ENCODE results near the gene TEF. TPM values are rescaled to one million over a fixed set of nuclear protein-coding genes. Genes with fewer than 3 reads are reported as not detected.

The TEF gene
- total and polyA plus RNA-seq, 8 donors: 6.7 to 29.1 (median 10.3) TPM

DNA sequence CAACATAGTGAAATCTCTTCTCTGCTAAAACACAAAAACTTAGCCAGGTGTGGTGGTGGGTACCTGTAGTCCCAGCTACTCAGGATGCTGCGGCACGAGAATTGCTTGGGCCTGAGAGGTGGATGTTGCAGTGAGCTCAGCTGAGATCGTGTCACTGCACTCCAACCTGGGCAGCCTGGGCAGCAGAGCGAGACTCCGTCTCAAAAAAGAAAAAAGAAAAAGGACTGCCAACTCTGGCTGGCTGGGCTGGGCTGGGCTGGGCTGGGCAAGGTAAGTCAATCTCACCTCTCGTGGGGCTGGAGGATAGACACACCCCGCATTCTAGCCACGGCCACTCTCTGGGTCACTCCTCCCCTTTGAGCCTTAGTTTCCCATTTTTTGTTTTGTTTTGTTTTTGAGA lies 26.9 kb downstream of the TEF start:
- intact Hi-C loops (cut with DNase I; ENCODE audit: low total_unique reads): no loop called here
- Histone ChIP-seq H3K4me3 (no peak overlapping the region), H3K9me3 (no peaks in the 10 kb centered on the region), H3K4me1 (peaks cover 27 to 58% (median 39%) of the 10 kb centered on the region in 4 donors), H3K27me3 (no peaks in the 10 kb centered on the region), H3K36me3 (no peaks in the 10 kb centered on the region), H3K27ac (peak overlapping the region in 4 of 5 donors; percentile 4 to 100 (median 66))
- TF ChIP-seq, protein P1, sequence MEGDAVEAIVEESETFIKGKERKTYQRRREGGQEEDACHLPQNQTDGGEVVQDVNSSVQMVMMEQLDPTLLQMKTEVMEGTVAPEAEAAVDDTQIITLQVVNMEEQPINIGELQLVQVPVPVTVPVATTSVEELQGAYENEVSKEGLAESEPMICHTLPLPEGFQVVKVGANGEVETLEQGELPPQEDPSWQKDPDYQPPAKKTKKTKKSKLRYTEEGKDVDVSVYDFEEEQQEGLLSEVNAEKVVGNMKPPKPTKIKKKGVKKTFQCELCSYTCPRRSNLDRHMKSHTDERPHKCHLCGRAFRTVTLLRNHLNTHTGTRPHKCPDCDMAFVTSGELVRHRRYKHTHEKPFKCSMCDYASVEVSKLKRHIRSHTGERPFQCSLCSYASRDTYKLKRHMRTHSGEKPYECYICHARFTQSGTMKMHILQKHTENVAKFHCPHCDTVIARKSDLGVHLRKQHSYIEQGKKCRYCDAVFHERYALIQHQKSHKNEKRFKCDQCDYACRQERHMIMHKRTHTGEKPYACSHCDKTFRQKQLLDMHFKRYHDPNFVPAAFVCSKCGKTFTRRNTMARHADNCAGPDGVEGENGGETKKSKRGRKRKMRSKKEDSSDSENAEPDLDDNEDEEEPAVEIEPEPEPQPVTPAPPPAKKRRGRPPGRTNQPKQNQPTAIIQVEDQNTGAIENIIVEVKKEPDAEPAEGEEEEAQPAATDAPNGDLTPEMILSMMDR (IDR thresholded peaks at IDR 0.05): no peak
- TF ChIP-seq POLR2A (IDR thresholded peaks at IDR 0.05) (no peak), EP300 (IDR thresholded peaks at IDR 0.05) (no peak), POLR2AphosphoS5 (IDR thresholded peaks at IDR 0.05) (no peak)
- 37 to 72% (median 58%) methylated on average over 8 of the region's 8 CpGs for WGBS, 5 donors
- peak in 1 of 2 donors; percentile 35 for DNase-seq

DNA sequence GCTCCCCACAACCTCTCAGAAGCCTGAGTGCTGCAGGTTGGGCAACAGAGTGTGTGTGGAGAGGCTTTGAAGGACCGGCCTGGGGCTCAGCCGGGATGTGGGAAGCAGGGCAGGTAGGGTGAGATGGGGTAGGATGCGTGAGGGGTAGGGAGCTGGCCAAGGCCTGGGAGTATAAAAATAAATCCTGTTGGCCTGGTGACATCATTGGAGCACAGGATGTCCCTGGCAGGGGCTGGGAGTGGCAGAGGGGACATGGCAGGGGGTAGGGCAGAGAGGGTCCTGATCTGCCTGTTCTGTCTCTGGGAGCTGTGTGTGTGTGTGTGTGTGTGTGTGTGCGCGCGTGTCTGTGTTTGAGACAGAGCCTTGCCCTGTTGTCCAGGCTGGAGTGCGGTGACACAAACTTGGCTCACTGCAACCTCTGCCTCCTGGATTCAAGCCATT lies 28.6 kb downstream of the TEF start:
- intact Hi-C loops (cut with DNase I; ENCODE audit: low total_unique reads): no loop called here
- TF ChIP-seq EP300 (IDR thresholded peaks at IDR 0.05) (peak; percentile 99), POLR2A (IDR thresholded peaks at IDR 0.05) (no peak), POLR2AphosphoS5 (IDR thresholded peaks at IDR 0.05) (peak in 1 of 3 donors; percentile 82)
- H3K27ac ChIP-seq: peak overlapping the region; percentile 32 to 100 (median 100)
- no peaks in the 10 kb centered on the region for H3K36me3 ChIP-seq
- no peaks in the 10 kb centered on the region for H3K9me3 ChIP-seq
- no peaks in the 10 kb centered on the region for H3K27me3 ChIP-seq
- peak in 1 of 2 donors; percentile 50 for DNase-seq
- H3K4me3 ChIP-seq: no peak overlapping the region
- 46 to 71% (median 58%) methylated on average over 6 to 7 of the region's 7 CpGs for WGBS, 5 donors
- H3K4me1 ChIP-seq: peaks cover 33 to 60% (median 46%) of the 10 kb centered on the region in 4 donors

DNA sequence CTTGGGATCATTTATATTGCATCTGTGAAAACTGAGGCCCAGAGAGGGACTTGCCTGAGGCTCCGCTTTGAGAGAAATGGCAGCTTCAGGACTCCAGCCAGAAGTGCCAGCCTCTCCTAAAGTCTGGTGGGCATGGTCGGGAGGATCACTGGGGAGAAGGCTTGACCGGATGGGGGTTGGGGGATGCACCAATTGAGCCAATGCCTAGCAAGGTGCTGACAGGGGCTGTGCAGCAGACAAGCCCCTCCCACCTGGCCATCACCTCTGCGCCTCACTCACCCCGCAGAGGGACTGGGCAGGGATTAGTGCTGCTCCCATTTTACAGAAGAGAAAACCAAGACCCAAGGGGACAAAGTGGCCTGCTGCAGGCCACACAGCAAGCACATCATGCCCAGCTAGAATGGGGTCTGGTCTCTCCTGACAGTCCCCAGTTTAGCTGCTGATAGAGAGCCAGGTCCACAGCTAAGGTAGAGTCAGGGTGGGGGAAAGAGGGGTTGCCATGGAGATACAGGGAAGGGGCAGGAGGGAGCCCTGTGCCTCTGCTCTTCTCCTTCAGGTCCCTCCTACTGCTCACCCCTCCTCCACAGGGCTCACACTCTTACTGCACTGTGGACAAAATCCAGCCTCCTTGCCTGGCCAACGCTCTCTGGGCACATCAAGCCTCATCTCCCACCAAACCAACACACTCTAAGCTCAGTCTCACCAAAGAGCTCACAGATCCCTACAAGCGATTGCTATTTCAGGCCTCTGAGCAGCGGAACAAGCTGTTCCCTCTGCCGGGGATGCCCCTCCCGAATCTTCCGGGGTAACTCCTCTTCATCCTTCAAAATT lies 29.5 kb downstream of the TEF start:
- Histone ChIP-seq H3K27me3 (no peaks in the 10 kb centered on the region), H3K9me3 (no peaks in the 10 kb centered on the region), H3K4me1 (peaks cover 39 to 67% (median 55%) of the 10 kb centered on the region in 4 donors), H3K27ac (peak overlapping the region; percentile 52 to 100 (median 100)), H3K36me3 (no peaks in the 10 kb centered on the region), H3K4me3 (no peak overlapping the region)
- TF ChIP-seq POLR2A (IDR thresholded peaks at IDR 0.05) (no peak), POLR2AphosphoS5 (IDR thresholded peaks at IDR 0.05) (peak; percentile 66 to 97 (median 81)), EP300 (IDR thresholded peaks at IDR 0.05) (peak; percentile 98)
- TF ChIP-seq, protein P1 (IDR thresholded peaks at IDR 0.05): no peak
- no peak for DNase-seq
- intact Hi-C loops (cut with DNase I; ENCODE audit: low total_unique reads): no loop called here
- WGBS, 5 donors: 70 to 83% (median 81%) methylated on average over 9 to 11 of the region's 11 CpGs

DNA sequence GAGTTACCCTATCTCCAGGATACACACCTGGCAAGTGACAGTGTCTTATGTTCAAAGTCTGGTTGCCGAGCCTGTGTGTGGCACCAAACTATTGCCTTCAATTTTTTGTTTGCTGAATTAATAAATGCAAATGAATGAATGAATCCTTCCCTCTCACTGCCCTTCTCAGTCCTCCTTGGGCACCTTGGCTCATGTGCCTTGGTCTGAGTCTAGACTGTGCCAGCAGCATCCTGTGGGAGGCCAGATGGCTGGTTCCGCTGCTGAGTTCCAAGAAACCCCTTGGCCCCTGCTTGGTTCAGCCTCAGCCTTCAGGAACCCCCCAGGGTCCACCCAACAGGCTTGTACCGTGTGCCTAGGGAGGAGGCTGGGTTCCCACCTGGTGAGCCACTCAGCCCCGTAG lies 33.8 kb downstream of the TEF start:
- Histone ChIP-seq H3K27me3 (no peaks in the 10 kb centered on the region), H3K4me3 (peak overlapping the region in 3 of 4 donors; percentile 8 to 76 (median 61)), H3K27ac (peak overlapping the region; percentile 95 to 100 (median 100)), H3K4me1 (peaks cover 65 to 83% (median 79%) of the 10 kb centered on the region in 4 donors), H3K9me3 (no peaks in the 10 kb centered on the region), H3K36me3 (no peaks in the 10 kb centered on the region)
- TF ChIP-seq POLR2A (IDR thresholded peaks at IDR 0.05) (no peak), EP300 (IDR thresholded peaks at IDR 0.05) (no peak), POLR2AphosphoS5 (IDR thresholded peaks at IDR 0.05) (no peak)
- TF ChIP-seq, protein P1 (IDR thresholded peaks at IDR 0.05): no peak
- intact Hi-C loops (cut with DNase I; ENCODE audit: low total_unique reads): no loop called here
- 79 to 91% (median 83%) methylated on average over 4 of the region's 4 CpGs for WGBS, 5 donors
- no peak for DNase-seq
